ENCODE results near the gene MINDY4.

DNA sequence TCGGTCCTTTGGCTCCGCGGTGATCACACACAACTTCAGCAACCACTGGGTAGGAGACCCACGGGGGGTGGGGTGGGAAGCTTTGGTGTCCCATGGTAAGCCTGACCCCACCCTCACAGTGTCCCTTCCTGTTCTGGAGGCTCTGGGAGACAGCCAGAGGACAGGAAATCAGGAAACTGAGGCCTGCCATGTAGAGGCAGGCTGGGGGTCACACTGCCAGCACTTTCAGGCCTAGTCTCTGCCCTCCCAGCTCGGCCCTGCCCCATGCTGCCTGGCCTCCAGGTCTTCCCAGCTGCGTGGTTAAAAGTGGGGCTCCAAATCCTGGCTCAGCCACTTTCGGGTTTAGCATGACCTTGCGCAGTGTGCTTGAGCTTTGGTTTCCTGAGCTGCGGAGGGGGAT, 151.4 kb downstream of the MINDY4 start:
- TF ChIP-seq EZH2 (IDR thresholded peaks at IDR 0.05; ENCODE audit: borderline replicate concordance, control insufficient read depth, low read depth, low read length), result no peak
- no peak for TF ChIP-seq SUZ12 (IDR thresholded peaks at IDR 0.05; ENCODE audit: unreplicated experiment)
- no peak for TF ChIP-seq MYC (IDR thresholded peaks at IDR 0.05; ENCODE audit: insufficient read depth, insufficient read length, insufficient replicate concordance, low read length, severe bottlenecking)
- no peak for TF ChIP-seq USF1 (IDR thresholded peaks at IDR 0.05; ENCODE audit: borderline replicate concordance, extremely low read length, insufficient read depth, low read depth, low read length)
- TF ChIP-seq ZNF274 (IDR thresholded peaks at IDR 0.05; ENCODE audit: insufficient read depth, insufficient read length), result no peak
- TF ChIP-seq TBL1XR1 (IDR thresholded peaks at IDR 0.05; ENCODE audit: low read depth, low read length), result no peak
- TF ChIP-seq, protein P1, sequence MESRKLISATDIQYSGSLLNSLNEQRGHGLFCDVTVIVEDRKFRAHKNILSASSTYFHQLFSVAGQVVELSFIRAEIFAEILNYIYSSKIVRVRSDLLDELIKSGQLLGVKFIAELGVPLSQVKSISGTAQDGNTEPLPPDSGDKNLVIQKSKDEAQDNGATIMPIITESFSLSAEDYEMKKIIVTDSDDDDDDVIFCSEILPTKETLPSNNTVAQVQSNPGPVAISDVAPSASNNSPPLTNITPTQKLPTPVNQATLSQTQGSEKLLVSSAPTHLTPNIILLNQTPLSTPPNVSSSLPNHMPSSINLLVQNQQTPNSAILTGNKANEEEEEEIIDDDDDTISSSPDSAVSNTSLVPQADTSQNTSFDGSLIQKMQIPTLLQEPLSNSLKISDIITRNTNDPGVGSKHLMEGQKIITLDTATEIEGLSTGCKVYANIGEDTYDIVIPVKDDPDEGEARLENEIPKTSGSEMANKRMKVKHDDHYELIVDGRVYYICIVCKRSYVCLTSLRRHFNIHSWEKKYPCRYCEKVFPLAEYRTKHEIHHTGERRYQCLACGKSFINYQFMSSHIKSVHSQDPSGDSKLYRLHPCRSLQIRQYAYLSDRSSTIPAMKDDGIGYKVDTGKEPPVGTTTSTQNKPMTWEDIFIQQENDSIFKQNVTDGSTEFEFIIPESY (IDR thresholded peaks at IDR 0.05), result no peak
- no peak for TF ChIP-seq CBX5 (IDR thresholded peaks at IDR 0.05; ENCODE audit: low read depth)
- no peak for TF ChIP-seq RFX5 (IDR thresholded peaks at IDR 0.05; ENCODE audit: low read depth, low read length)
